Activated CD4-positive, alpha-beta T cell treated with anti-CD3 and anti-CD28 coated beads for 1 hour (primary cell): ENCODE results near the gene ADAMTSL1.

Experiments
- DNase-seq: peaks from one replicate; pipeline ENCODE4 v3.0.0-alpha.2; 2020

Gene ADAMTSL1

GRCh38 chr9:18608371-18608770, 134.4 kb downstream of the ADAMTSL1 start:
- no peak for DNase-seq

GRCh38 chr9:18610956-18611355, 137.0 kb downstream of the ADAMTSL1 start:
- DNase-seq = no peak

DNA sequence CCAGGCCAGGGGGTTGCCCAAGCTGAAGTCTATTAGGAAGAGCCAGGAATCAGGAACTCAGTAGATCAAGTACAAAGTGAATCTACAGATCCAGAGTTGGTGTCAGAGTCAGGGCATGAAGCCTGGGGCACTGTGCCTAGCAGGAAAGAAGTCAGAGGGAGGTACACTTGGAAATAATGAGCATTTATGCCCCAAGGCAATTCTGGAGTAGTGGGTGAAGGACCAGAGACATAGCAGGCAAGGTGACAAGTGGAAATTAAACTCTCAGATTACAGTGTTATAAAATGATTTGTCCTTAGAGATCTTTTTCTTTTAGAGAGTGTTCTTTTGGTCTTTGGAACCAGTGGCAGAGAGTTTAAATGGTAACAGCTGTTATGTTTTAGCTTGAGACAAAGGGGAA, 138.0 kb downstream of the ADAMTSL1 start:
- DNase-seq = no peak

GRCh38 chr9:18614116-18614515, 140.2 kb downstream of the ADAMTSL1 start:
- no peak for DNase-seq

GRCh38 chr9:18614651-18615050, 140.7 kb downstream of the ADAMTSL1 start:
- no peak for DNase-seq

- no peak for DNase-seq
These were observed 143.0 kb downstream of the ADAMTSL1 start for GRCh38 chr9:18616976-18617375.

GRCh38 chr9:18617759-18618158, 143.8 kb downstream of the ADAMTSL1 start:
- DNase-seq = no peak

DNA sequence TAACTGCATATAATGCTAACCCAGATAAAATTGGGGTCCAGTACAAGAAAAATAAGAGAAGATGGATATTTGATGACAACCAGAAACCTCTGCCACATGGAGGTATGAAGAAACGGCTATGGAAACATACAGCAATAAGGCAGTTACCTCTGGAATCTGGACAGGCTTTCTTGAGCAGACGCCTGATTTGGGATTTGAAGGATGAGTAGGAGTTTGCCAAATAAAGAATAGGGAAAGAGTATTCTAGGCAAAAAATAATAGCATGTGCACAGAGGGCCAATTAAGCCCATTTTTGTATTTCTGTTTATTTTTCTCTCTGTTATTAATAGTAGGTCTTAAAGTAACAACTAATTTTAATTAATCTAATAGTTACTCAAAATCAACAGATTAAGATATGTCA, 144.9 kb downstream of the ADAMTSL1 start:
- DNase-seq = no peak

DNA sequence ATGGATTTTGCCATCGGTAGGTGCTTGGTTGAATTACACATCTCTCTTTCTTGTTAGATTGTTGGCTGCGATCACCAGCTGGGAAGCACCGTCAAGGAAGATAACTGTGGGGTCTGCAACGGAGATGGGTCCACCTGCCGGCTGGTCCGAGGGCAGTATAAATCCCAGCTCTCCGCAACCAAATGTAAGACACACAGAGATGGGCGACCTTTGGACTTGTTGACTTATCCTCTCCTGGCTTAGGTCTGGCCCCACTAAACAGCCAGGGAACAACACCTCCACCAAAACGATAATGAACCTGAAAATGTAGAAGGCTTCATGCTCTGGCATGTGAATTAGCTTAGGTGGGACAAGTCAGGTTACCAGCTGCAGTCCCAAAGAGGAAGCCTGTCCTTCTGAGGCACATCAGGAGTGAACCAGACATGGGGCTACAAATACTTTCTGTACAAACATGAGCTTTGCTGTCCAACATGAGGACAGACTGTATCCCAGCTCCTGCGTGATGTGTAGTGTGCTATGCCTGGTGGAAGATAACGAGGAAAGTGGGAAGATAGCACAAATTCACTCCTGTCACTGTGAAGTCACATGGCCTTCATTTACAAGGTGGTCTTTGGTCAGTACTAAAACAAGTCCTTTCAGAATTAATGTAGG, 148.4 kb downstream of the ADAMTSL1 start:
- DNase-seq = no peak

DNA sequence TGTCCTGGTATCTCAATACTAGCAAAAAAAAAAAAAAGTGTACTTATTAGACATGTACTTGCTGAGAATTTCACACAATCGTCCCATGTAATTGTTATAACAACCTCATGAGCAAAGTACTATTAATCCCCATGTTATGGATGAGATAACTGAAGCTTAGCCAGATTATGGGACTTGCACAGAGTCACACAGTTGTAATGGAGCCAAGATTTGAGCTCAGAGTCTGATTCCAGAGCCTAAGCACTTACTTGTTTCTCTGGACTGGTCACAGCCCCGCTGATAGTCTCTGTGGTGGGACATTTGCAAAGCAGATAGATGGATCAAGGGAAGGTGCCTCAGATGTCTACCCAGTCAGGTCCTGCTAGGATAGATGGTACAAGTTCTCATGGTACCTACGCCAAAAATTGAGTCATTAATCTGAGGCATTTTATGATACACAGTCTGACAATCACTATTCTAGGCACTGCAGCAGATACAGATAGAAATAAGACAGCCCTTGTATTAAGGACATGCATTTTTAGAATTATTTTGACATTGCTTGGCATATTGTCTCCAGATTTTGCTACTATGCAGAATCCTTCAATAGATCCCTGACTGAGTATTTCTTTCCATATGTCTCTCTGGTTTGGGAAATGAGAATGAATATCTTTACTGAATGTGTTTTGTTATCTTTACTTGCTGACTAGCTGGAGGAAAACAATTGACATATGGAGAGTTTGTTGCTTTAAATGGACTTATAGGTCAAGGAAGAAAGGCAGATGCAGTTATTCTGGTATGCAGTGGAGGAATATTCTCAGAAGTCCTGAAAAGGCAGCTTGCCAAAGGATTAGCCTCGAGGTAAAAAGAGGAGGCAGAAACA, 149.5 kb downstream of the ADAMTSL1 start:
- no peak for DNase-seq

GRCh38 chr9:18626046-18626698, 152.2 kb downstream of the ADAMTSL1 start:
- DNase-seq = no peak

DNA sequence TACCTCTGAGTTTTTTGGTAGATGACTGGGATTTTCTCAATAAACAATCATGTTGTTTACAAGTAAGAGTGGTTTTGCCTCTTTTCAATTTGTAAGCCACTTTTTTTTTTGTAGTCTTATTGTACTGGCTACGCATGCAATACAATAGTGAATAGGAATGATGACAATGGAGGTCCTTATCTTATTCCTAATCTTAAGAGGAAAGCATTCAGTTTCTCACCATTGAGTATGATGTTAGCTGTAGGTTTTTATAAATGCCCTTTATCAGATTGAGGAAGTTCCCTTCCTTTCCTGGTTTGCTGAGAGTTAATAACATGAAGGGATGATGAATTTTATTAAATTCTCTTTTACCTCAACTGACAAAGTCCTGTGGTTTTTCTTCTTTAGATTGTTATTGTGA, 155.2 kb downstream of the ADAMTSL1 start:
- DNase-seq = no peak

DNA sequence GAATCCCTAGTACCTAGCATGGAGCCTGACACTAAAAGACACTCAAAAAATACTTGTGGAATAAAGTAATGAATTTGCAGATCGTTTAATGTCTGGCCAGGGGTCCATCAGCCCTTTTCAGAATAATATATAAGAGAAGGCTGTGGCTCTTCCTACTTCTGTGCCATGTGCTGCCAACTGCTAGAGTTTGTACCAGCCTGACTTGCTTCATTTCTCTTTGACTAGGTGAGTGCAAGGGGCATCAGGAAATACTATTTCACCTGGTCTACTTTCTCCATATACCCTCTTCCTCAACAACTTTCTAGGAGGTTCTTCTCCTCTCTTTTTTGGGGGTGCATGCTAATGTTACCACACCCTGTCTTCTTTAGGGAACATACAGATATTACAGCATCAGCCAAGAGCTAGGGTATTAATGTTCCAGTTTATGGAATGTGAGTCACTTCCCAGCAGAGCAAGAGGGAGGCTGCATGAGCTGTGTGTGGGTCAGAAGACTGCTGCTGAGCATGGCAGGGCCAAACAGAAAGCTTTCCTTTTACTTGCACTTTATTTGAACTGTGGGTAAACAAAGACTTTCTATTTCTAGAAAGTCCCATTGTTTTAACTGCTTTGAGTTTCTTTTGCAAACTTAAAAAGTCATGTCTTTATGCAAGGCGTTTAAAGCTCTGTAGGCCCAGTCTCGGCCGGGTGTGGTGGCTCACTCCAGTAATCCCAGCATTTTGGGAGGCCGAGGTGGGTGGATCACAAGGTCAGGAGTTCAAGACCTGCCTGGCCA, 158.9 kb downstream of the ADAMTSL1 start:
- no peak for DNase-seq

DNA sequence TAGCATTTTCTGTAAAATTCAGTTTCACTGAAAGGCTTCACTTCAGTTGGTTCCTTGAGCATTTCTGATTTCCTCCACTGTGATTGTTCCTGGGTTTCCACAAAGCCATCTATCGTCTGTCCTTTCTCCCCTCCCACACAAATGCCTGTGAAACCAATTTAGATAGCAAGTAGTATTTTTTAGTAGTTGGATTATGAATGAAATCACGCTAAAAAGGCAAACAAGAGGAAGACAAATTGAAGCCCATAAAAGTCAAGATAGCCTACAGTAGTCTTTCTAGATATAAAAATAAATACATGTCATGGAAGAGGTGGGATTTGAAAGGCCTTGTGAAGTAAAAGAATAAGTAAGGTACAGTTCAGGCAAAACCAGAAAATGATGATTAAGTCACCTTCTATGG, 162.8 kb downstream of the ADAMTSL1 start:
- no peak for DNase-seq

GRCh38 chr9:18638371-18639249, 164.7 kb downstream of the ADAMTSL1 start:
- no peak for DNase-seq

- DNase-seq = no peak
These were observed 166.0 kb downstream of the ADAMTSL1 start for GRCh38 chr9:18639911-18640310.

GRCh38 chr9:18658804-18659705, 185.1 kb downstream of the ADAMTSL1 start:
- DNase-seq = no peak

- no peak for DNase-seq
These were observed 186.0 kb downstream of the ADAMTSL1 start for GRCh38 chr9:18660001-18660400.

GRCh38 chr9:18662320-18662719, 188.4 kb downstream of the ADAMTSL1 start:
- no peak for DNase-seq

DNA sequence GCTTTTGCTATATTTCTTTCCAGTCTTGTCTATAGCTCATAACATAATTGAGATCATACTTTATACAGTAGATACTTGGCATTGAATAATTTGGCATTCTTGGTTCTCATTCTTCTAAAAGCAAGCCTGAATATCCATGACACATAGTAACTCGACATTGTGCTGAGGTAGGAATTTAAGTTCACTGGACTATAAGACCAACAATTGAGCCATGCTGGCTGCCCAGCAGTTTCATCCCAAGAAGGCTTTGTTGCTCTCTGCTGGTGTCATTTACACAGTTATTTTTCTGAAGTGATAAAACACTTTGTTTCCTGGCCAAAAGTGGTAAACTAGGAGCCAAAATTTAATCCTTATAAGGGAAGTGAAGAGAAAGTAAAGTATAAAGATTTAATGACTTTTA, 192.0 kb downstream of the ADAMTSL1 start:
- DNase-seq = no peak

DNA sequence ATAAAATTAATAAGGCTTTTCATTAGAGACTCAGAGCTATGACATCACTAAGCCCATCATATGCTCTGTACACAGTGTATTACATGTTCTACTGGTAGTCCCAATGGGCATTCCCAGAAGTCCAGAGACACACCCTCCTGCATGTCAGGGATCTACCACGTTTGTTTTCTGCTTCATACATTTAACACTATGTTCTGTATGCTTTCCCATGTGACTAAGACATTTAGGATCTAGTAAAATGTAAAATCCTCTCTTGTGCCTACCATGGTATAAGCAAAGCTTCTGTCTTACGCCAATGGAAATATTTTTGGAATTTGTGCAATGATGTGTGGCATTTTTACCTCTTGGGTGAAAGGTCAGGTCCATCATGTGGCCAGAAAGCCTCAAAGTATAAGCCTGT, 192.4 kb downstream of the ADAMTSL1 start:
- no peak for DNase-seq
